Large intestine (tissue), 3 donors: ENCODE measurements around the gene E2F6. TPM values are rescaled to one million over a fixed set of nuclear protein-coding genes. Genes with fewer than 3 reads are reported as not detected.

ENCODE experiments used
- DNase-seq, 2 donors: peaks; one replicate each; pipeline versions ENCODE4 v3.0.0 to v3.0.0-alpha.2; 2013
- H3K27ac ChIP-seq: one replicate; pipeline ENCODE4 v1.5.1; 2013; ENCODE audit warnings: low read length
- H3K27me3 ChIP-seq: 2 replicates; pipeline ENCODE4 v1.6.1; 2013; ENCODE audit warnings: low read length; ENCODE audit not compliant: control insufficient read depth, insufficient read depth
- H3K36me3 ChIP-seq: 2 replicates; pipeline ENCODE4 v1.6.1; 2013; ENCODE audit warnings: low read length; ENCODE audit not compliant: control insufficient read depth, insufficient read depth
- H3K4me1 ChIP-seq: one replicate; pipeline ENCODE4 v1.6.1; 2013; ENCODE audit warnings: low read length; ENCODE audit not compliant: control insufficient read depth, insufficient read depth
- H3K4me3 ChIP-seq: one replicate; pipeline ENCODE4 v1.5.1; 2013; ENCODE audit warnings: low read length
- H3K9me3 ChIP-seq: one replicate; pipeline ENCODE4 v1.6.1; 2013; ENCODE audit warnings: mild to moderate bottlenecking, low read depth, low read length, moderate library complexity; ENCODE audit not compliant: control insufficient read depth
- WGBS: methylation state at CpG from one replicate; pipeline ENCODE4 v1.1.5; 2013; ENCODE audit warnings: low lambda C conversion rate; ENCODE audit not compliant: insufficient coverage; 5-methylcytosine and 5-hydroxymethylcytosine counted together
- polyA plus RNA-seq: library from polyadenylated mRNA; unstranded; fragments of 120-200 nt; gene quantifications from one replicate; pipeline ENCODE4 v1.2.1, GENCODE V29; 2013

Gene E2F6
- polyA plus RNA-seq, 1 donor = 15.3 TPM

GRCh38 chr2:11493282-11493681, 27.3 kb upstream of the E2F6 start:
- no peak for DNase-seq
- Histone ChIP-seq H3K27ac (no peak overlapping the region), H3K9me3 (no peaks in the 10 kb centered on the region), H3K4me1 (no peaks in the 10 kb centered on the region), H3K27me3 (peaks cover 5% of the 10 kb centered on the region), H3K4me3 (no peak overlapping the region), H3K36me3 (no peaks in the 10 kb centered on the region)
- WGBS = no CpG with 5 or more reads among the region's 6 CpGs

GRCh38 chr2:11492720-11493119, 26.8 kb upstream of the E2F6 start:
- Histone ChIP-seq H3K27ac (no peak overlapping the region), H3K9me3 (no peaks in the 10 kb centered on the region), H3K4me1 (no peaks in the 10 kb centered on the region), H3K4me3 (no peak overlapping the region), H3K36me3 (no peaks in the 10 kb centered on the region), H3K27me3 (peaks cover 5% of the 10 kb centered on the region)
- DNase-seq = no peak
- WGBS = no CpG with 5 or more reads among the region's 1 CpG

GRCh38 chr2:11492244-11492643, 26.3 kb upstream of the E2F6 start:
- no CpG with 5 or more reads among the region's 3 CpGs for WGBS
- no peak for DNase-seq
- no peak overlapping the region for H3K4me3 ChIP-seq
- no peaks in the 10 kb centered on the region for H3K36me3 ChIP-seq
- no peak overlapping the region for H3K27ac ChIP-seq
- H3K9me3 ChIP-seq = no peaks in the 10 kb centered on the region
- peaks cover 6% of the 10 kb centered on the region for H3K27me3 ChIP-seq
- H3K4me1 ChIP-seq = no peaks in the 10 kb centered on the region

- Histone ChIP-seq H3K27me3 (peaks cover 8% of the 10 kb centered on the region), H3K36me3 (no peaks in the 10 kb centered on the region), H3K27ac (no peak overlapping the region), H3K9me3 (no peaks in the 10 kb centered on the region), H3K4me1 (no peaks in the 10 kb centered on the region), H3K4me3 (no peak overlapping the region)
- no peak for DNase-seq
- WGBS = 0% methylated on average over 1 of the region's 3 CpGs
These were observed 25.5 kb upstream of the E2F6 start for GRCh38 chr2:11491348-11491933.

- no peaks in the 10 kb centered on the region for H3K9me3 ChIP-seq
- H3K4me3 ChIP-seq = no peak overlapping the region
- H3K36me3 ChIP-seq = no peaks in the 10 kb centered on the region
- 100% methylated on average over 3 of the region's 5 CpGs for WGBS
- no peak overlapping the region for H3K27ac ChIP-seq
- H3K4me1 ChIP-seq = no peaks in the 10 kb centered on the region
- no peak for DNase-seq
- peaks cover 9% of the 10 kb centered on the region for H3K27me3 ChIP-seq
These were observed 24.2 kb upstream of the E2F6 start for GRCh38 chr2:11490194-11490593.

- H3K27ac ChIP-seq = no peak overlapping the region
- no peak for DNase-seq
- no peaks in the 10 kb centered on the region for H3K9me3 ChIP-seq
- H3K36me3 ChIP-seq = no peaks in the 10 kb centered on the region
- H3K4me3 ChIP-seq = no peak overlapping the region
- no peaks in the 10 kb centered on the region for H3K4me1 ChIP-seq
- peaks cover 17% of the 10 kb centered on the region for H3K27me3 ChIP-seq
- WGBS = no CpG with 5 or more reads among the region's 3 CpGs
These were observed 22.8 kb upstream of the E2F6 start for GRCh38 chr2:11488809-11489208.

GRCh38 chr2:11483806-11484617, 18.1 kb upstream of the E2F6 start:
- Histone ChIP-seq H3K27ac (no peak overlapping the region), H3K27me3 (peaks cover 52% of the 10 kb centered on the region), H3K4me1 (peaks cover 5% of the 10 kb centered on the region), H3K4me3 (no peak overlapping the region), H3K36me3 (no peaks in the 10 kb centered on the region), H3K9me3 (no peaks in the 10 kb centered on the region)
- no peak for DNase-seq
- 60% methylated on average over 1 of the region's 7 CpGs for WGBS

- Histone ChIP-seq H3K36me3 (no peaks in the 10 kb centered on the region), H3K9me3 (no peaks in the 10 kb centered on the region), H3K27me3 (peaks cover 56% of the 10 kb centered on the region), H3K27ac (no peak overlapping the region), H3K4me3 (peak overlapping the region; percentile 13), H3K4me1 (peaks cover 5% of the 10 kb centered on the region)
- no CpG with 5 or more reads among the region's 70 CpGs for WGBS
- peak in 1 of 2 donors; percentile 26 for DNase-seq
These were observed 16.6 kb upstream of the E2F6 start for GRCh38 chr2:11482473-11483035.

GRCh38 chr2:11481789-11482472, 16.0 kb upstream of the E2F6 start:
- WGBS = no CpG with 5 or more reads among the region's 61 CpGs
- DNase-seq = no peak
- Histone ChIP-seq H3K4me1 (peaks cover 5% of the 10 kb centered on the region), H3K27ac (no peak overlapping the region), H3K36me3 (no peaks in the 10 kb centered on the region), H3K4me3 (peak overlapping the region; percentile 13), H3K27me3 (peaks cover 53% of the 10 kb centered on the region), H3K9me3 (no peaks in the 10 kb centered on the region)

- Histone ChIP-seq H3K36me3 (no peaks in the 10 kb centered on the region), H3K9me3 (no peaks in the 10 kb centered on the region), H3K27ac (no peak overlapping the region), H3K4me3 (no peak overlapping the region), H3K27me3 (peaks cover 52% of the 10 kb centered on the region), H3K4me1 (peaks cover 5% of the 10 kb centered on the region)
- DNase-seq = no peak
- 80% methylated on average over 1 of the region's 6 CpGs for WGBS
These were observed 15.4 kb upstream of the E2F6 start for GRCh38 chr2:11481426-11481788.
